HL-60 (cell line): ENCODE results near the gene SLC35B3.

Source experiments
- GABPA ChIP-seq: IDR thresholded peaks from 2 replicates; pipeline ENCODE4 v1.6.1; 2012; ENCODE audit warnings: low read depth
- TF ChIP-seq, protein P1 (sequence below): IDR thresholded peaks from one replicate; pipeline ENCODE4 v1.5.1; 2011; ENCODE audit warnings: low read length, control low read depth, inconsistent platforms; ENCODE audit not compliant: insufficient read depth

DNA sequence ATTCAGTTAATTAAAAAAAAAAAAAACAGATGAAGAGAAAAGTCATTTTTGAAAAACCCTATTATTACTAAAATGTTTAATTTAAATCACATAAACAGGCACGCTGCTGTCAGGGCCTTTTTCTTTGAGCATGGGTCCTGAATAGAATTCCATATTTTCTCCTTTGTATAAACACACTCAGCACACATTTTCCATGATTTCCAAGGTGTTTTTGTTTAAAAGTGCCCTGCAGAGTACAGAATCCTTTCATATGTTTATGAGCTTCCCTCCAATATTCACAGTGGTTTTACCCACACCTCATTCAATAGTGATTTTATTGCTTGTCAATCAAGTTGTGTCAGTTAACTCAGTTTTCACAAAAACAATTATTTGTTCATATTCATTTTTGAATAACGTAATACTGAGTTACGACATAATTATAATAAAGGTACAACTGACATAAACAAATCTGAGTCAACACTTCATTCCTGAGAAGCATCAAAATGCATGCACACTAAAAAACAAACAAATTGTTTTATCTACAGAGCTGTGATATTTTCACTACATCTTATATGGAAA, 15.2 kb downstream of the SLC35B3 start:
- TF ChIP-seq, protein P1, sequence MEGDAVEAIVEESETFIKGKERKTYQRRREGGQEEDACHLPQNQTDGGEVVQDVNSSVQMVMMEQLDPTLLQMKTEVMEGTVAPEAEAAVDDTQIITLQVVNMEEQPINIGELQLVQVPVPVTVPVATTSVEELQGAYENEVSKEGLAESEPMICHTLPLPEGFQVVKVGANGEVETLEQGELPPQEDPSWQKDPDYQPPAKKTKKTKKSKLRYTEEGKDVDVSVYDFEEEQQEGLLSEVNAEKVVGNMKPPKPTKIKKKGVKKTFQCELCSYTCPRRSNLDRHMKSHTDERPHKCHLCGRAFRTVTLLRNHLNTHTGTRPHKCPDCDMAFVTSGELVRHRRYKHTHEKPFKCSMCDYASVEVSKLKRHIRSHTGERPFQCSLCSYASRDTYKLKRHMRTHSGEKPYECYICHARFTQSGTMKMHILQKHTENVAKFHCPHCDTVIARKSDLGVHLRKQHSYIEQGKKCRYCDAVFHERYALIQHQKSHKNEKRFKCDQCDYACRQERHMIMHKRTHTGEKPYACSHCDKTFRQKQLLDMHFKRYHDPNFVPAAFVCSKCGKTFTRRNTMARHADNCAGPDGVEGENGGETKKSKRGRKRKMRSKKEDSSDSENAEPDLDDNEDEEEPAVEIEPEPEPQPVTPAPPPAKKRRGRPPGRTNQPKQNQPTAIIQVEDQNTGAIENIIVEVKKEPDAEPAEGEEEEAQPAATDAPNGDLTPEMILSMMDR: no peak
- TF ChIP-seq GABPA: no peak
